Loucy (cell line): ENCODE measurements around the gene IGHMBP2.

Source experiments
- CTCF ChIP-seq: fragments of 200-600 bp; sonication (generic); conservative IDR thresholded peaks from 2 replicates; pipeline ENCODE4 v1.5.1; 2014; ENCODE audit warnings: mild to moderate bottlenecking, antibody characterized with exemption, low read length
- EZH2phosphoT487 ChIP-seq: fragments of 200-600 bp; IDR thresholded peaks from 2 replicates; pipeline ENCODE4 v1.6.1; 2018; ENCODE audit warnings: antibody characterized with exemption, mild to moderate bottlenecking, moderate library complexity, borderline replicate concordance

DNA sequence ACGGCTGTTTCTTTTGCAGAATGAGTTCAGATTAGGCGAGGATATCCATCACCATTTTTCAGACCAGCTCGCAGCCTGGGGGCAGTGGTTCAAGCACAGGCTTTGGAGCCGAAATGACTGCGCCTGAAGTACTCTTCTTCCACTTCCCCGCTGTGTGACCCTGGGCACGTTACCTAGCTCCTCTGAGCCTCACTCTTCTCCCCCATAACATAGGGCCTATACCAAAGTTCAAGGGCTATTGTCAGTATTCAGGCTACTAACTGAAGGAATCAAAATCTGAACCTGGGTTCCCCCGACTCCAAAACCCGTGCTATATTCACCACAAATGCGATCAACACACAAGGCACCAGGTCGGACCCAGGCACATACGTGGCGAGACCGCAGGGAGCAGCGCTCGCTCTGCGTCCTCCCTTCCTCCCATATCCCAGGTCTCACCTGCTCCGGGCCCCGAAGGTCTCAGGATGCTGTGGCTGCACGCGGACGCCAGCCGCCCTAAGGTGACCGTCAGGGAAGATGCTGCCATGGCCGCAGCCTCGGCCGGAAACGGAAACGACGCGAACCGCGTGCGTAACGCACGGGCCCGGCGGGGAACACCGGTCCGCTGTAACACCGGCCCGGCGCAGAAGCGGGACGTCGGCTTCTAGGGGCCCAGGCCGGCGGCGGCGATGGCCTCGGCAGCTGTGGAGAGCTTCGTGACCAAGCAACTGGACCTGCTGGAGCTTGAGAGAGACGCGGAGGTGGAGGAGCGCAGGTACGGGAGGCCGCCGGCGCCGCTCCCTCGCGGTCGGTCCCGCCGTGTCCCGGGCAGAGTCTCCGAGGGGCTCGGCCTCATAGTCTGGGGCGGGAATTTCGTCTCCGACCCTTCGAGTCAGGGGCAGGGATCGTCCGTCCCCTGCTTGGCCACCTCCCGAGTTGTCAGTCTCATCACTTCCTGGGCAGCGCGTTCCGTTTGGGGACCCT lies at the start of gene IGHMBP2, which contains the start of gene MRPL21:
- TF ChIP-seq CTCF (no peak), EZH2phosphoT487 (no peak)
